ENCODE data around the gene DMBT1. TPM values are rescaled to one million over a fixed set of nuclear protein-coding genes. Genes with fewer than 3 reads are reported as not detected.

DMBT1 gene
- total RNA-seq, 1 donor from 2014 or later: 0.49 TPM

DNA sequence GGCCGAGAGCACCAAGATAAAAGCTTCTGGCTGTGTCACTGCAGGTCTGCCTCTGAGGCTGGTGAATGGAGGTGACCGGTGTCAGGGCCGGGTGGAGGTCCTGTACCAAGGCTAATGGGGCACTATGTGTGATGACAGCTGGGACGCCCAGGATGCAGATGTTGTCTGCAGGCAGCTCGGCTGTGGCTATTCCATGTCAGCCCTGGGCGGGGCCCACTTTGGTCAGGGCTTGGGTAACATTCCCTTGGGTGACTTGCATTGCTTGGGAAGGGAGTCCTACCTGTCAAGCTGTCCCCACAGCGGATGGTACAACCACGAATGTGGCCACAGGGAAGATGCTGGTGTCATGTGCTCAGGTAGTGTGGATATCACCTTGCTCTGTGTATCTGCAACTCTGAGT lies 8.0 kb downstream of the DMBT1 start:
- Mint-ChIP-seq H3K27ac (ENCODE audit: unreplicated experiment) (no peak overlapping the region), H3K27me3 (ENCODE audit: unreplicated experiment) (peaks cover 9% of the 10 kb centered on the region), H3K36me3 (ENCODE audit: low read depth, unreplicated experiment) (no peaks in the 10 kb centered on the region), H3K4me3 (ENCODE audit: unreplicated experiment) (no peak overlapping the region), H3K4me1 (ENCODE audit: unreplicated experiment) (no peaks in the 10 kb centered on the region), H3K9me3 (ENCODE audit: unreplicated experiment) (no peaks in the 10 kb centered on the region)
- no peak for DNase-seq (ENCODE audit: low spot score)
- TF ChIP-seq, protein P1, sequence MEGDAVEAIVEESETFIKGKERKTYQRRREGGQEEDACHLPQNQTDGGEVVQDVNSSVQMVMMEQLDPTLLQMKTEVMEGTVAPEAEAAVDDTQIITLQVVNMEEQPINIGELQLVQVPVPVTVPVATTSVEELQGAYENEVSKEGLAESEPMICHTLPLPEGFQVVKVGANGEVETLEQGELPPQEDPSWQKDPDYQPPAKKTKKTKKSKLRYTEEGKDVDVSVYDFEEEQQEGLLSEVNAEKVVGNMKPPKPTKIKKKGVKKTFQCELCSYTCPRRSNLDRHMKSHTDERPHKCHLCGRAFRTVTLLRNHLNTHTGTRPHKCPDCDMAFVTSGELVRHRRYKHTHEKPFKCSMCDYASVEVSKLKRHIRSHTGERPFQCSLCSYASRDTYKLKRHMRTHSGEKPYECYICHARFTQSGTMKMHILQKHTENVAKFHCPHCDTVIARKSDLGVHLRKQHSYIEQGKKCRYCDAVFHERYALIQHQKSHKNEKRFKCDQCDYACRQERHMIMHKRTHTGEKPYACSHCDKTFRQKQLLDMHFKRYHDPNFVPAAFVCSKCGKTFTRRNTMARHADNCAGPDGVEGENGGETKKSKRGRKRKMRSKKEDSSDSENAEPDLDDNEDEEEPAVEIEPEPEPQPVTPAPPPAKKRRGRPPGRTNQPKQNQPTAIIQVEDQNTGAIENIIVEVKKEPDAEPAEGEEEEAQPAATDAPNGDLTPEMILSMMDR (IDR thresholded peaks at IDR 0.05; ENCODE audit: unreplicated experiment): no peak

DNA sequence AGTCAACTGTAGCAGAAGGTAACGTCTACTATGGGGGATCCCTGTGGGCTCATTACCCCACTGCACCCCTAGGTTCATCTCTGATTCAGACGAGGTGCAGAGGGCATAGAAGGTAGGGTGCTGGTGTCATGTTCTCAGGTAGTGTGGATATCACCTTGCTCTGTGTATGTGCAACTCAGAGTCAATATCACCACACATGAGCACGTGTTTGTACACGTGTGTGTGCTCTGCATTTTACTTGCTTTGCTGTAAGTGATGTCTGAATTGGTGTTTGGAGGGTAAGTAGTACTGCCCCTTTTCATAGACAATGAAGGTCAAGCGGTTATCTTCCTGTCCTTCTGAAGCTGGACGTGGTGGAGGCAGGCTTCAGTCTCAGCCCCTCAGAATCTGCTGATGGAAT lies 10.4 kb downstream of the DMBT1 start:
- no peaks in the 10 kb centered on the region for H3K4me1 Mint-ChIP-seq (ENCODE audit: unreplicated experiment)
- TF ChIP-seq, protein P1 (IDR thresholded peaks at IDR 0.05; ENCODE audit: unreplicated experiment): no peak
- H3K36me3 Mint-ChIP-seq (ENCODE audit: low read depth, unreplicated experiment): no peaks in the 10 kb centered on the region
- H3K4me3 Mint-ChIP-seq (ENCODE audit: unreplicated experiment): no peak overlapping the region
- no peak overlapping the region for H3K27ac Mint-ChIP-seq (ENCODE audit: unreplicated experiment)
- H3K27me3 Mint-ChIP-seq (ENCODE audit: unreplicated experiment): peaks cover 9% of the 10 kb centered on the region
- H3K9me3 Mint-ChIP-seq (ENCODE audit: unreplicated experiment): no peaks in the 10 kb centered on the region
- no peak for DNase-seq (ENCODE audit: low spot score)

GRCh38 chr10:122571892-122572291 lies 11.3 kb downstream of the DMBT1 start:
- TF ChIP-seq, protein P1 (IDR thresholded peaks at IDR 0.05; ENCODE audit: unreplicated experiment): no peak
- no peaks in the 10 kb centered on the region for H3K36me3 Mint-ChIP-seq (ENCODE audit: low read depth, unreplicated experiment)
- no peaks in the 10 kb centered on the region for H3K9me3 Mint-ChIP-seq (ENCODE audit: unreplicated experiment)
- no peak overlapping the region for H3K4me3 Mint-ChIP-seq (ENCODE audit: unreplicated experiment)
- no peaks in the 10 kb centered on the region for H3K4me1 Mint-ChIP-seq (ENCODE audit: unreplicated experiment)
- no peak overlapping the region for H3K27ac Mint-ChIP-seq (ENCODE audit: unreplicated experiment)
- H3K27me3 Mint-ChIP-seq (ENCODE audit: unreplicated experiment): peaks cover 11% of the 10 kb centered on the region
- DNase-seq (ENCODE audit: low spot score): no peak

DNA sequence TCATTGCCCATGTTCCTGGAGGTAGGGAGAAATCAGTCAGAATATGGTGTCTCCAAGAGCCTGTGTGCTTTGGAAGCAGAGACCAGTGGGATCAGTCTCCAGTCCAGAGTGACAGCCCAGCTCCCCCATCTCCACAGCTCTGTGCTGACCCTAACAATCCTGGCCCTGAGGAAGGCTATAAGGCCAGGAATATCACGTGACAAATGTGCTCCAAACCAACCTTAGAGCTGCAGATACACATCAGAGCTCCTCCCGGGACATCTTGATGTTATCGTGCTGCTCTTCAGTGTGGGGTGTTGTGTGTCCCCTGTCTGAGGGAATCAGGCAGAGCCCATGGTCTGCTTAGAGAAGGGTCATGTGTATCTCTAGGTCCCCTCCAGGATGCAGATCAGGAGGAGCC lies 15.2 kb downstream of the DMBT1 start:
- H3K9me3 Mint-ChIP-seq (ENCODE audit: unreplicated experiment): no peaks in the 10 kb centered on the region
- H3K36me3 Mint-ChIP-seq (ENCODE audit: low read depth, unreplicated experiment): no peaks in the 10 kb centered on the region
- H3K4me3 Mint-ChIP-seq (ENCODE audit: unreplicated experiment): no peak overlapping the region
- no peak overlapping the region for H3K27ac Mint-ChIP-seq (ENCODE audit: unreplicated experiment)
- TF ChIP-seq, protein P1 (IDR thresholded peaks at IDR 0.05; ENCODE audit: unreplicated experiment): no peak
- no peaks in the 10 kb centered on the region for H3K4me1 Mint-ChIP-seq (ENCODE audit: unreplicated experiment)
- H3K27me3 Mint-ChIP-seq (ENCODE audit: unreplicated experiment): peaks cover 7% of the 10 kb centered on the region
- no peak for DNase-seq (ENCODE audit: low spot score)

GRCh38 chr10:122576291-122576690 lies 15.7 kb downstream of the DMBT1 start:
- Mint-ChIP-seq H3K27me3 (ENCODE audit: unreplicated experiment) (peaks cover 7% of the 10 kb centered on the region), H3K4me3 (ENCODE audit: unreplicated experiment) (no peak overlapping the region), H3K36me3 (ENCODE audit: low read depth, unreplicated experiment) (no peaks in the 10 kb centered on the region), H3K4me1 (ENCODE audit: unreplicated experiment) (no peaks in the 10 kb centered on the region), H3K9me3 (ENCODE audit: unreplicated experiment) (no peaks in the 10 kb centered on the region), H3K27ac (ENCODE audit: unreplicated experiment) (no peak overlapping the region)
- TF ChIP-seq, protein P1 (IDR thresholded peaks at IDR 0.05; ENCODE audit: unreplicated experiment): no peak
- no peak for DNase-seq (ENCODE audit: low spot score)

All from endothelial cell (in vitro differentiated cells).